GOT3 (cell line): ENCODE data around the gene RNF166.

Experiments used
- DNase-seq: peaks from one replicate; lab custom pipeline; 2025; ENCODE audit warnings: mixed read lengths; lab: John Stamatoyannopoulos, UW

The RNF166 gene

GRCh38 chr16:88692861-88693260 lies 13.3 kb downstream of the RNF166 start:
- no peak for DNase-seq

DNA sequence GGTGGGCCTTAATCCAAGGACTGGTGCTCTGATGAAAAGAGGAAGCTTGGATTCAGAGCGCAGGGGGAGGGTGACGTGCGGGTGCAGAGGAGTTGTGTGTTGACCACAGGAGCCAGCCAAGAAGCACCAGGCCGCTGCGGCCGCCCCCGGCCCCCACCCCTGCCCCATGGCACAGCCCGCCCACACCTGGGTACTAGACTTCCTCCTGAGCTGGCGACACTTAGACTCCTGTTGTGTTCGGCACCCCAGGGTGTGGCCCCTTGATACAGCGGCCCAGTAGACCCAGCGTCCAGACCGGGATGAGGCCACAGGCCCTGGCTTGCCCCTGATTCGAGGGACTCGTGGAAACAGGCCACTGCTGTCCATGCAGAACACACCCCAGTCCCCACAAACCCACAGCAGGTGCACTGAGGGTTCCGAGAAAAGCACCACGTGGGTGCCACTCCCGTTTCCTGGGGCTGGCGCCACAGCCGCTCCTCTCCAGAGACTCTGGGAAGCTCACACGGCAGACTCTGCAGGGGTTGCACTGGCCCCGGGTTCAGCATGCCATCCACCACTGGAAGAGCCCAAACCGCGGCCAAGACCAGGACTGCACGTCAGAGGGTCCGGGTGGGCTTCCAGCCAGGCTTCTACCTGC lies 14.2 kb downstream of the RNF166 start:
- DNase-seq = no peak

GRCh38 chr16:88691129-88691813 lies 14.9 kb downstream of the RNF166 start:
- DNase-seq = no peak

GRCh38 chr16:88690341-88691128 lies 15.7 kb downstream of the RNF166 start:
- DNase-seq = no peak

GRCh38 chr16:88688013-88688778 lies 18.0 kb downstream of the RNF166 start:
- DNase-seq = no peak

DNA sequence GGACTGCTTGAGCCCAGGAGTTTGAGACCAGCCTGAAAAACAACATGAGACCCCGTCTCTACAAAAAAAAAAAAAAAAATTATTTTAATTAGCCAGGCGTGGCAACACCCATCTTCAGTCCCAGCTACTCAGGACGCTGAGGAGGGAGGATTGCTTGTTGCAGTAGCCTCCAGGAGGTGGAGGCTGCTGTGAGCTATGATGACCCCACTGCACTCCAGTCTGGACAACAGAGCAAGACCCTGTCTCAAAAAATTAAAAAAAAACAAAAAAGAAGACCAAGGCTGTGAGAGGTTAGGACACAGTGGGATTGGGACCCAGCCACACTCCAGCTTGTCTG lies 18.6 kb downstream of the RNF166 start:
- no peak for DNase-seq

- DNase-seq = no peak
Observed at GRCh38 chr16:88687254-88687576, 19.0 kb downstream of the RNF166 start.

DNA sequence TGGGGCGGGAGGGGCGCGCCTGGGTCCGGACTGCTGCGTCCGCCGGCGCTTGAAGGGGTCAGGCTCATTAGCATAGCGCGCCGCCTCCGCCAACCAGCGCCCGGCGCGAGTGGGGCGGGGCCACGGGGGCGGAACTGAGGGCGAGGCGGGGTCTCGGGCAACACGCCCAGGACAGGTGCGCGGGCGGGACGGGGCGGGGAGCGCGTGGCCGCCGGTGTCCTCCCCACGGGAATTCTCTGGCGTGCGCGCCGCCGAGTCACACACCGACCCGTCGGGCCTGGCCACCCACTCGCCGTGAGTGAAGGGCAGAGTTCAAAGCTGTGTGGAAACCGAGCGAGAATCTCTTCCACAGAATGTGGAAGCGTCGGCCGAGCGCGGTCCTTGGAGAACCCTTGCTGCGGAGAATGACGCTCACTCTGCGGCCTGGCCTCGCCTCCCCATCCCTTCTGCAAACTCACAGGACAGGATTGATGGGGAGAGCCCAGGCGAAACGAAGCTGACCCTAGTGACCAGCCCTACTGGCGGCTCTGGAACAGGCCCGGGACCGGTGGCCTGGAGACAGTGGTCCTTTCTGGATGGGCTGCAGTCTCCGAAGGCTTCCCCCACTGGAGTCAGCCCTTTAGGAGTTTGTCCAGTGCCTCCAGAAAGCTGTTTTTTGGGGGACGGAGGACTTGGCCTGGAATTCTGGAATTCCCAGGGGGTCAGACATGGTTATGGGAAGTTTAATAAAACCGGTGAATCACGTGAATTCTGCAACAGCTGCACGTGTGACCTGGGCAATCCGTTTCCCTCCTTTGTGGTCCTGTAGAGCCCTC lies 19.6 kb downstream of the RNF166 start, which contains the start of gene SNAI3:
SNAI3 (minus strand) TSS at position 69 of the 815 bp plus-strand sequence. CDS start 101 bp downstream, outside the sequence.
- DNase-seq = no peak

DNA sequence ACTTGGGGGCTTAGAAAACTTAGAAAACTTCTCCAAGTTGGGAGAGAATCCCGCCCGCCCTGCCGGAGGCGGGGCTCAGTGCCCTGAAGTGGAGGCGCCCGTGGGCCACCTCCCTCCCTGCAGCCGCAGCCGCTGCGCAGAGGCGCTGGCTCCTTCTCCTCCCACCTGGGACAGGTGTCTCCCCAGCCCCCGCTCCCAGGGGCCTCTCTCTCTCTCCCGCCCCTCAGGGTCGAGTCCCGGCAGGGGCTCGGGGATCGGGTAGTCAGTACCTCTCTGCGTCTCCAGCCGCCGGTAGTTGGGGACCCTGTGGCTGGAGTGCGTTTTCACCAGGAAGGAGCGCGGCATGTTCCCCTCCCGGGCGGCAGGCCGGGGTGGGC lies 20.2 kb downstream of the RNF166 start:
- DNase-seq = no peak

GRCh38 chr16:88685156-88686061 lies 20.8 kb downstream of the RNF166 start:
- DNase-seq = no peak

DNA sequence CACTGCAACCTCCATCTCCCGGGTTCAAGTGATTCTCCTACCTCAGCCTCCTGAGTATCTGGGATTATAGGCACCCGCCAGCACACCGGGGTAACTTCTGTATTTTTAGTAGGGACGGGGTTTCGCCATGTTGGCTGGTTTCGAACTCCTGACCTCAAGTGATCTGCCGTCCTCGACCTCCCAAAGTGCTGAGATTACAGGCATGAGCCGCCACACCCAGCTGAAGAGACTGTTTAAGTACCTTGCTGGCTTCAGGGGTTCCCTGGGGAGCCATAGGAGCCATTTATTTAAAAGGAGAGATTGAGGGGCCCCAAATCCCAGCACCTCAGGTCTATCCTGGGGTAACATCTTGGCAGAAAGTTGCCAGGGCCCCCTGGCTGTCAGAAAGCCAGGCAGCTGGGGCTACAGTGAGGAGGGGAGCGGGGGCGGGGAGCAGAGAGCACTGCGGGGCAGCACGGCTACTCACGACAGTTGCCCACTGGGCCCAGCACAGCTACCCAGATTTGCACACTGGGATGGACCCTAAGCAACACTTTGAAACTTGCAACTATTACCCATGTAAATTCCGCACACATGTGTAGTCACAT lies 21.5 kb downstream of the RNF166 start:
- no peak for DNase-seq

DNA sequence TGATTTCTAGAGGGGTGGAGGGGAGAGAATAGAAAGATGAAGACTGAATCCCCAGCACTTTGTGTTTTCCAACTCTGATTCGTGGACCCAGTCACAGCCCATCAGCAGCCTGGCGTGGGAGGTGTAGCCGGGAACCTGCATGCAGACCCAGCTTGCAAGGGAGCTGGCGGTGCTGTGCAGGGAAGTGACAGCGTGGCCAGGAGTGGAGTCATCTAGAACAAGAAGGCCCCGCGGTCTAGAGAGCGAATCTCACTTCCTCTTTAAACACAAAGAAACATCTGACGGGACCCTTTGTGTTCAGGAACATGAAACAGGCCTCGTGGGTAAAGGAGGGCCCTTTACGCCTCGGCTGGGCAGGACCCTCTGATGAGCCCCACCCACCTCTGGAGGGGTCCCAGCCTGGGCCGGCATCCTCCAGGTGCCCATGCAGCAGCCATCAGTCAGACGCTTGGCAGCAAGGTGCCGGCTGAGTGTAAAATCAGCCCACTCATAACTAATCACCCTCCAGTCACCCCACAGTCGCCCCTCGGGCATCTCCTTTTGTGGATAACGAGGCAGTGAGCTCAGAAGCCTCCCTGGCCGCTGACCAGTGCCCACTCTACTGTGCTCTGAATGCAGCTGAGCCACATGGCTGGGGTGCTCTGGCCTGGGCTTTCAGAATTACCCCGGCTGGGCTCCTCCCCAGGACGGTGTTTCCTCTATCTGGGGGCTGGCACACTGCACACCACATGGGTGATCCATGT lies 24.3 kb downstream of the RNF166 start:
- DNase-seq = no peak

DNA sequence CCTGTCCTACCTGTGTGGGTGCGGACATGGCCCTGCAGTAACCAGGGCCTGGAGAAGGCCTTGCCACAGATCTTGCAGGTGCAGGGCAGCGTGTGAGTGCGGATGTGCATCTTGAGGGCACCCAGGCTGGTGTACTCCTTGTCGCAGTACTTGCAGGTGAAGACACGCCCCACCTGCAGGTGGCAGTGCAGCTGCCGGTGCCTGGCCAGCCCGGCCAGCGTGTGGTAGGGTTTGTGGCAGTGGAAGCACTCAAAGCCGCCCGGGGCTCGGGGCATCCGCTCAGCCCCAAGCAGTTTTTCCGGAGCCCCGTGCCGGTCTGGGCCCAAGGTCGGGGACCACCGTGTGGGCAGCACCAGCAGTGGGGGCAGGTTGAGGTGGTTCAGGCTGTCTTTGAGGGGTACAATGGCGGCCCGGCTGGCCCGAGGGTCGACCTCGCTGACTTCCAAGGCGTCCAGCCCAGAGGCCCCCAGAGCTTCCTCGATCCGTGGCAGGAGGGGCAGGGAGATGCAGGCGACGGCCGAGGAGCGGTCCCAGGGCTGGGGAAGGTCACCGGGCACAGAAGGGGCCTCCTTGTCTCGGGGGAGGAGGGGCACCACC lies 25.0 kb downstream of the RNF166 start:
- DNase-seq = no peak

DNA sequence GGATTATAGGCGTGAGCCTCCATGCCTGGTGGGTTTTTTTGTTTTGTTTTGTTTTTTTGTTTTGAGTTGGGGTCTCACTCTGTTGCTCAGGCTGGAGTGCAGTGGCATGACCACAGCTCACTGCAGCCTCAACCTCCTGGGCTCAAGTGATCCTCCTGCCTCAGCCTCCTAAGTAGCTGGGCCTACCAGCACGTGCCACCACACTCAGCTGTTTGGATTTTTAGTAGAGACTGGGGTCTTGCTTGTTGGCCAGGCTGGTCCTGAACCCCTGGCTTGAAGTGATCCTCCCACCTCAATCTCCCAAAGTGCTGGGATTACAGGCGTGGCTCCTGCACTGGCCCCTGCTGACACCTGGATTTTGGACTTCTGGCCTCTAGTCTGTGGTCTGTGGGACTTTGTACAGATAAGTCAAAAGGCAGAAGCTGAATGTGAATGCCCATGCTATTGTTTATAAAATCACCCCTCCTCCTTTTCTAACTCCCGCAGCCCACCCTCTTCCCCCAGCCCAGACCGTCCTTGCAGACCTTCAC lies 25.6 kb downstream of the RNF166 start:
- no peak for DNase-seq

DNA sequence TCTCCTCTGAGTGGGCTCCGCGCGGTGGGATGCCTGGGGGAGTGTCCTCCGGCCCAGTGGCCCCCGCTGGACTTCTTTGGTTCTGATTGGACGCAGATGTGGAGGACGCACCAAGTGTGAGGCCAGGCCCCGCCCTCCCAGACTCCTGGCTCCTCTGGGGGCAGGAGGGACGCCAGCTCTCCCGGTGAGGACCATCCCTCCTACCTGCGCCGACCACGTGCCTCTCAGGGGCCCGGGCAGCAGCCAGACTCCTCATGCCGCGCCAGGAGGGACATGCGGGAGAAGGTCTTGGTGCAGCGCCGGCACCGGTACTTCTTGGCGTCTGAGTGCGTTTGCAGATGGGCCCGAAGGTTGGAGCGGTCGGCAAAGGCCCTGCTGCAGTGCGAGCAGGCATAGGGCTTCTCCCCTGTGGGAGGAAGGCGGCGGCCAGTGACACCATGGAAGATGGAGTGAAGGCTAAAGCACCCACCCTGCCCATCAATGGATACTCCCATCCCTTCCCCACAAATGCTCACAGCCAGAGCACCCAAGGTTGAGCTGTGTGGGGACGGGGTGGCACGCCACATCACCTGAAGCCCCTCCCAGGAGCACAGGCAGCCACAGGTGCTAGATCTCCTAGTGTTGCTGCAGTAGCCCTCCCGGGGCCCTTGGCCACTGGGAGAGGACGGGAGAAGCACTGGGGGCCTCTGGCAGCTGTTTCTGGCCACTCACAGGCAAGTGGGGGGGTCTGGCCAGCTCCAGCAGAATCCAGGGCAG lies 27.8 kb downstream of the RNF166 start:
- no peak for DNase-seq

DNA sequence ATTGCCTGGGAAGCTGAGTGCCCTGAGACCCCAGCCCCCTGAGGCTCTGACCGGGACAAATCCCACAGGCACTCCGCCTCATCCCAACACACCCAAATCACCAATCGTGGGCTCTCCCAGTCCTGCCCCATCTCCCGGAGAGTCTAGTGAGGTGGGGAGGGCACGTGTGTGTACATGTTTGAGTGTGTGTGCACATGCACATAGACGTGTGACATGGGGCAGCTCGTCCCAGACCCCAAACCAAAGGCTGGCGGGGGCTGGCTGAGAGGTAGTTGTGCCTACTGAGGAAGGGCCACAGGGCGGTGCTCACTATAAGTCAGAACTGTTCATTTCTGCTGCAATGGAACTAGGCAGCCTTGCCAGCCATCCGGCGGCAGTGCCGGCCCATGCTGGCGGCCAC lies 28.5 kb downstream of the RNF166 start:
- DNase-seq = no peak

DNA sequence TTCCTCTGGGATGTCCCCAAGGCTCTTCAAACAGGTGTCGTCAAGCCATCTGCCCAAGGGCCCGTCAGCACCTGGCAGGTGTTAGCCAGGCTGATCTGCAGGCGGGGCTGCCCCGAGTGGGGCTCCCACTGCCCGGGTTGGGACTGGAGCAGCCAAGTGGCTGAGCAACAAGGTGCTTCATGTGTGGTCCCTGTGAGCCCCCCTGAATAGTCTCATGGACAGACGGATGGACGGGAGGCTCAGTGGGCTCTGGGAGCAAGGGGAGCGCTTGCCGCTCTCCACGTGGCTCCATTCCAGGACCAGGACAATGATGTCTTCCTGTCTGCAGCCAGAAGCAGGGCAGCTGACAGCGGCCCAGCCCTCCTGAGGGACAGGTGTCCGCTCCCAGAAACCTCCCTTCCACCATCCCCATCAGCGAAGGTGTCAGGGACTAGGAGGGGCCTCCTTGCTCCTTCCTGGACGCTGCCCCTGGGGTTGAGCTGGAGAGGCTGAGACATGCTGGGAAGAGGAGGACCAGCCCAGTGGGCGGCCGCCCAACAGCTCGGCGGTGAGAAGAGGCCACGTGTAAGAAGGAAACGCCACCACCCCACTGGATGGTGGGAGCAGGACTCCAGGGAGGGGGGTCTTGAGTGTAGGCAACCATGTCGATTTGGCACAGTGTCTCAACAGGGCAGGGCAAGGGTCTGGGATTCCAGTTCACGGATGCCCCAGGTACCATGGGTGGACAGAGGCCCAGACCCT lies 29.5 kb downstream of the RNF166 start:
- no peak for DNase-seq
